Neural progenitor cell (in vitro differentiated cells): Measurements from ENCODE around the gene PAFAH2. TPM values are rescaled to one million over a fixed set of nuclear protein-coding genes. Genes with fewer than 3 reads are reported as not detected.

ENCODE experiments used
- DNase-seq: peaks from one replicate; pipeline ENCODE4 v3.0.0-alpha.2; 2016; ENCODE audit warnings: low spot score
- H2AFZ ChIP-seq: fragments of 200-600 bp; sonication (generic); replicated peaks from 2 replicates; pipeline ENCODE4 v1.6.1; 2016; ENCODE audit warnings: antibody characterized with exemption
- H3F3A ChIP-seq: fragments of 200-600 bp; sonication (generic); 2 replicates; pipeline ENCODE4 v1.6.1; 2016; ENCODE audit warnings: antibody characterized with exemption, low read depth
- H3K27ac ChIP-seq: fragments of 200-600 bp; sonication (generic); 2 replicates; pipeline ENCODE4 v1.5.1; 2016; ENCODE audit warnings: mild to moderate bottlenecking
- H3K27me3 ChIP-seq: fragments of 200-600 bp; sonication (generic); 2 replicates; pipeline ENCODE4 v1.6.1; 2016; ENCODE audit warnings: mild to moderate bottlenecking, moderate library complexity
- H3K36me3 ChIP-seq: fragments of 200-600 bp; sonication (generic); 2 replicates; pipeline ENCODE4 v1.5.1; 2016
- H3K4me1 ChIP-seq: fragments of 200-600 bp; sonication (generic); 2 replicates; pipeline ENCODE4 v1.6.1; 2016; ENCODE audit warnings: mixed run types
- H3K4me2 ChIP-seq: fragments of 200-600 bp; sonication (generic); 2 replicates; pipeline ENCODE4 v1.6.1; 2016
- H3K4me3 ChIP-seq: fragments of 200-600 bp; sonication (generic); 2 replicates; pipeline ENCODE4 v1.5.1; 2016
- H3K79me2 ChIP-seq: fragments of 200-600 bp; sonication (generic); 2 replicates; pipeline ENCODE4 v1.6.1; 2016; ENCODE audit warnings: low read depth
- H3K9ac ChIP-seq: fragments of 200-600 bp; sonication (generic); 2 replicates; pipeline ENCODE4 v1.6.1; 2016
- H3K9me3 ChIP-seq: fragments of 200-600 bp; sonication (generic); 2 replicates; pipeline ENCODE4 v1.5.1; 2016; ENCODE audit warnings: low read depth
- H4K20me1 ChIP-seq: fragments of 200-600 bp; sonication (generic); 2 replicates; pipeline ENCODE4 v1.6.1; 2016; ENCODE audit warnings: low read depth
- H3K27ac Mint-ChIP-seq: 3 replicates; pipeline ENCODE4 v1.8.0; 2021; ENCODE audit warnings: mixed read lengths
- H3K27me3 Mint-ChIP-seq: 2 replicates; pipeline ENCODE4 v1.8.0; 2022; ENCODE audit warnings: low read depth, mild to moderate bottlenecking, inconsistent platforms, moderate library complexity, mixed read lengths; ENCODE audit not compliant: insufficient read depth
- H3K36me3 Mint-ChIP-seq: 3 replicates; pipeline ENCODE4 v1.8.0; 2021; ENCODE audit warnings: mixed read lengths
- H3K4me1 Mint-ChIP-seq: 3 replicates; pipeline ENCODE4 v1.8.0; 2021; ENCODE audit warnings: mixed read lengths
- H3K4me3 Mint-ChIP-seq: 3 replicates; pipeline ENCODE4 v1.8.0; 2021; ENCODE audit warnings: mild to moderate bottlenecking, moderate library complexity, mixed read lengths
- H3K9me3 Mint-ChIP-seq: 3 replicates; pipeline ENCODE4 v1.8.0; 2020; ENCODE audit warnings: mixed read lengths
- EZH2 ChIP-seq: fragments of 200-600 bp; sonication (generic); IDR thresholded peaks from 2 replicates; pipeline ENCODE4 v1.6.1; 2017; ENCODE audit warnings: antibody characterized with exemption, mild to moderate bottlenecking, moderate library complexity
- EZH2phosphoT487 ChIP-seq: fragments of 200-600 bp; sonication (generic); IDR thresholded peaks from 2 replicates; pipeline ENCODE4 v1.6.1; 2017; ENCODE audit warnings: antibody characterized with exemption
- total RNA-seq: library from RNA; depleted of rRNA; stranded (reverse); fragments of >200 nt; gene quantifications from 2 replicates; pipeline ENCODE4 v1.2.3, GENCODE V29; 2015; ENCODE audit warnings: low replicate concordance
- TF ChIP-seq, protein P1 (sequence below): fragments of 200-600 bp; sonication (generic); IDR thresholded peaks from 2 replicates; pipeline ENCODE4 v1.5.1; 2017; ENCODE audit warnings: antibody characterized with exemption, mild to moderate bottlenecking

PAFAH2 gene
- total RNA-seq, 1 donor from 2014 or later, result 18.2 TPM

GRCh38 chr1:25967308-25967707 is 30.6 kb downstream of the PAFAH2 start:
- no peaks in the 10 kb centered on the region for H3K9me3 Mint-ChIP-seq
- H3K27me3 ChIP-seq, result no peaks in the 10 kb centered on the region
- TF ChIP-seq, protein P1, sequence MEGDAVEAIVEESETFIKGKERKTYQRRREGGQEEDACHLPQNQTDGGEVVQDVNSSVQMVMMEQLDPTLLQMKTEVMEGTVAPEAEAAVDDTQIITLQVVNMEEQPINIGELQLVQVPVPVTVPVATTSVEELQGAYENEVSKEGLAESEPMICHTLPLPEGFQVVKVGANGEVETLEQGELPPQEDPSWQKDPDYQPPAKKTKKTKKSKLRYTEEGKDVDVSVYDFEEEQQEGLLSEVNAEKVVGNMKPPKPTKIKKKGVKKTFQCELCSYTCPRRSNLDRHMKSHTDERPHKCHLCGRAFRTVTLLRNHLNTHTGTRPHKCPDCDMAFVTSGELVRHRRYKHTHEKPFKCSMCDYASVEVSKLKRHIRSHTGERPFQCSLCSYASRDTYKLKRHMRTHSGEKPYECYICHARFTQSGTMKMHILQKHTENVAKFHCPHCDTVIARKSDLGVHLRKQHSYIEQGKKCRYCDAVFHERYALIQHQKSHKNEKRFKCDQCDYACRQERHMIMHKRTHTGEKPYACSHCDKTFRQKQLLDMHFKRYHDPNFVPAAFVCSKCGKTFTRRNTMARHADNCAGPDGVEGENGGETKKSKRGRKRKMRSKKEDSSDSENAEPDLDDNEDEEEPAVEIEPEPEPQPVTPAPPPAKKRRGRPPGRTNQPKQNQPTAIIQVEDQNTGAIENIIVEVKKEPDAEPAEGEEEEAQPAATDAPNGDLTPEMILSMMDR, result no peak
- no peak for TF ChIP-seq EZH2
- TF ChIP-seq EZH2phosphoT487, result no peak
- no peaks in the 10 kb centered on the region for H3K4me1 ChIP-seq
- no peak overlapping the region for H3K4me3 Mint-ChIP-seq
- no peaks in the 10 kb centered on the region for H3K27me3 Mint-ChIP-seq
- H4K20me1 ChIP-seq, result no peaks in the 10 kb centered on the region
- no peaks in the 10 kb centered on the region for H3K36me3 ChIP-seq
- H3K4me3 ChIP-seq, result no peak overlapping the region
- H3K36me3 Mint-ChIP-seq, result peaks cover 40% of the 10 kb centered on the region
- H3K4me1 Mint-ChIP-seq, result no peaks in the 10 kb centered on the region
- no peak overlapping the region for H3K27ac Mint-ChIP-seq
- no peaks in the 10 kb centered on the region for H3K9me3 ChIP-seq
- no peaks in the 10 kb centered on the region for H3K79me2 ChIP-seq
- H2AFZ ChIP-seq, result no peak overlapping the region
- no peak overlapping the region for H3K4me2 ChIP-seq
- H3K27ac ChIP-seq, result no peak overlapping the region
- no peaks in the 10 kb centered on the region for H3F3A ChIP-seq
- no peak overlapping the region for H3K9ac ChIP-seq
- DNase-seq, result no peak

DNA sequence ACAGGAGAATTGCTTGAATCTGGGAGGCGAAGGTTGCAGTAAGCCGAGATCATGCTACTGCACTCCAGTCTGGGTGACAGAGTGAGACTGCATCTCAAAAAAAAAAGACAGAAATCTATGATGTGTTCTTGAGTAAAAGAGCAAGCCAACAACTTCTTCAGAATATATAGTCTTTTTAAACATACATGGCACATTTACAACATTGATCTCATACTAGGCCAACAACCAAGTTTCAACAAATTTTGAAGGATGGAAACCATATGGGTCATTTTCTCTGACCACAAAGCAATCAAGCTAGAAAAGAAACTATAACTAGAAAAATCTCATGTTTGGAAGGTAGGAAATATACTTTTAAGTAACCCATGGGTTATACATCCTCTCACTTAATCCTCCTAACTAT is 38.3 kb downstream of the PAFAH2 start:
- H3K27ac ChIP-seq, result no peak overlapping the region
- H3K4me3 Mint-ChIP-seq, result no peak overlapping the region
- no peaks in the 10 kb centered on the region for H4K20me1 ChIP-seq
- H3K9ac ChIP-seq, result no peak overlapping the region
- no peaks in the 10 kb centered on the region for H3K9me3 ChIP-seq
- no peaks in the 10 kb centered on the region for H3K27me3 Mint-ChIP-seq
- no peak for DNase-seq
- no peaks in the 10 kb centered on the region for H3K4me1 Mint-ChIP-seq
- H3K27ac Mint-ChIP-seq, result no peak overlapping the region
- no peaks in the 10 kb centered on the region for H3K27me3 ChIP-seq
- H3K36me3 ChIP-seq, result peaks cover 10% of the 10 kb centered on the region
- no peaks in the 10 kb centered on the region for H3F3A ChIP-seq
- H3K36me3 Mint-ChIP-seq, result peaks cover 52% of the 10 kb centered on the region
- peaks cover 2% of the 10 kb centered on the region for H3K9me3 Mint-ChIP-seq
- H3K4me1 ChIP-seq, result no peaks in the 10 kb centered on the region
- no peak overlapping the region for H3K4me2 ChIP-seq
- H3K4me3 ChIP-seq, result no peak overlapping the region
- TF ChIP-seq EZH2phosphoT487 (no peak), EZH2 (no peak)
- TF ChIP-seq, protein P1, result no peak
- H3K79me2 ChIP-seq, result no peaks in the 10 kb centered on the region
- no peak overlapping the region for H2AFZ ChIP-seq

DNA sequence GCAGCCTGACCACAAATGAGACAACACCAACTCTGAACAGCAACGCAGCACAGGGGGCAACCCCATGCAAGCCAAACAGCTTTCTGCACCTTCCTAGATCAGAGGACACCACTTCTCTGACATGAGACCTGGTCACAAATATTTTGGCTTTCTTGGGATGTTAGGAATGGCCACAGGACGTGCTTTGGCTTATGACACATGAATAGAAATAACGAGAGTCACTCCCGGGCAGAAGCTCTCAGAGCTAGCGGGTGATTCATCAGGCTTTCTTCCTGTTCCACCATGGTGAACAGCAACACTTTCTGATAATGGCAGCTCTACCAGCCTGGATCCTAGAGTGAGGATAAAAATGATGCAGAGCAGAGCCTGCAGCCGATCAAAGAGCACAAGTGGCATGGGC is 39.4 kb downstream of the PAFAH2 start:
- H3K27me3 ChIP-seq, result no peaks in the 10 kb centered on the region
- H4K20me1 ChIP-seq, result no peaks in the 10 kb centered on the region
- no peak overlapping the region for H3K9ac ChIP-seq
- DNase-seq, result no peak
- no peaks in the 10 kb centered on the region for H3K4me1 ChIP-seq
- TF ChIP-seq EZH2, result no peak
- no peak for TF ChIP-seq EZH2phosphoT487
- TF ChIP-seq, protein P1, result no peak
- Mint-ChIP-seq H3K9me3 (peaks cover 5% of the 10 kb centered on the region), H3K27ac (no peak overlapping the region), H3K27me3 (no peaks in the 10 kb centered on the region), H3K4me1 (peaks cover 7% of the 10 kb centered on the region), H3K36me3 (peaks cover 47% of the 10 kb centered on the region), H3K4me3 (no peak overlapping the region)
- no peak overlapping the region for H3K4me3 ChIP-seq
- peaks cover 10% of the 10 kb centered on the region for H3K36me3 ChIP-seq
- no peaks in the 10 kb centered on the region for H3K79me2 ChIP-seq
- no peak overlapping the region for H2AFZ ChIP-seq
- no peaks in the 10 kb centered on the region for H3K9me3 ChIP-seq
- no peaks in the 10 kb centered on the region for H3F3A ChIP-seq
- no peak overlapping the region for H3K27ac ChIP-seq
- H3K4me2 ChIP-seq, result no peak overlapping the region
